K562 (cell line): ENCODE measurements around the gene TAF1B. TPM values are rescaled to one million over a fixed set of nuclear protein-coding genes. Genes with fewer than 3 reads are reported as not detected.

Experiments used
- ARID2 ChIP-seq: fragments of 450-650 bp; IDR thresholded peaks from 2 replicates; pipeline ENCODE4 v1.6.1; 2017; ENCODE audit warnings: antibody characterized with exemption, mild to moderate bottlenecking
- ASH1L ChIP-seq: fragments of 450-650 bp; IDR thresholded peaks from 2 replicates; pipeline ENCODE4 v1.6.1; 2018; ENCODE audit warnings: borderline replicate concordance, mild to moderate bottlenecking, low read depth; ENCODE audit not compliant: partially characterized antibody
- ATF2 ChIP-seq: sonication (generic); formaldehyde crosslinking; IDR thresholded peaks from 2 replicates; pipeline ENCODE4 v1.8.1; 2022; ENCODE audit warnings: missing genetic modification reagents
- CC2D1A ChIP-seq: fragments of 450-650 bp; IDR thresholded peaks from 2 replicates; pipeline ENCODE4 v1.6.1; 2017; ENCODE audit warnings: mild to moderate bottlenecking
- ELK3 ChIP-seq: fragments of 450-650 bp; formaldehyde crosslinking; IDR thresholded peaks from 2 replicates; pipeline ENCODE4 v1.4.0; 2020; ENCODE audit warnings: mild to moderate bottlenecking
- ID3 ChIP-seq, 2 experiments: fragments of 250-450 bp in 1 of 2; fragments of 450-650 bp in 1 of 2; sonication (Bioruptor Pico) in 1 of 2; IDR thresholded peaks; 2 replicates each; pipeline versions ENCODE4 v1.6.1 to v1.8.0; 2016 to 2021; ENCODE audit warnings: mild to moderate bottlenecking in 2 of 2, moderate library complexity in 2 of 2, missing compliant biosample characterization in 1 of 2, missing genetic modification characterization in 1 of 2
- MCM3 ChIP-seq: fragments of 450-650 bp; IDR thresholded peaks from 2 replicates; pipeline ENCODE4 v1.6.1; 2016
- MXD1 ChIP-seq: fragments of 250-450 bp; sonication (Bioruptor Pico); IDR thresholded peaks from 2 replicates; pipeline ENCODE4 v1.8.0; 2021; ENCODE audit warnings: borderline replicate concordance, mild to moderate bottlenecking, moderate library complexity; ENCODE audit not compliant: poor library complexity, severe bottlenecking
- NEUROD1 ChIP-seq: fragments of 150-350 bp; IDR thresholded peaks from 2 replicates; pipeline ENCODE4 v1.6.1; 2014; ENCODE audit warnings: borderline replicate concordance, low read length, low read depth; ENCODE audit not compliant: partially characterized antibody
- PCBP2 ChIP-seq: fragments of 200-400 bp; formaldehyde crosslinking; IDR thresholded peaks from 2 replicates; pipeline ENCODE4 v1.6.1; 2018; ENCODE audit warnings: low read length, low read depth, mild to moderate bottlenecking, moderate library complexity; ENCODE audit not compliant: poor library complexity, severe bottlenecking
- ZBTB12 ChIP-seq: fragments of 250-450 bp; sonication (Bioruptor Pico); IDR thresholded peaks from 2 replicates; pipeline ENCODE4 v1.4.0; 2020
- ZBTB7A ChIP-seq: IDR thresholded peaks from 2 replicates; pipeline ENCODE4 v1.6.1; 2011; ENCODE audit warnings: low read depth, mild to moderate bottlenecking, low read length, moderate library complexity, borderline replicate concordance; ENCODE audit not compliant: control insufficient read depth
- ZC3H4 ChIP-seq: sonication (generic); formaldehyde crosslinking; IDR thresholded peaks from 2 replicates; pipeline ENCODE4 v1.9.0; 2021; ENCODE audit warnings: missing genetic modification reagents, borderline replicate concordance
- ZHX1 ChIP-seq: fragments of 150-350 bp; conservative IDR thresholded peaks from 2 replicates; pipeline ENCODE4 v1.6.1; 2014; ENCODE audit warnings: low read length
- ZNF121 ChIP-seq: sonication (generic); formaldehyde crosslinking; conservative IDR thresholded peaks from 2 replicates; pipeline ENCODE4 v1.8.0; 2022; ENCODE audit warnings: missing genetic modification reagents
- ZNF696 ChIP-seq: fragments of 250-450 bp; sonication (Bioruptor Pico); conservative IDR thresholded peaks from 2 replicates; pipeline ENCODE4 v1.4.0; 2020; ENCODE audit warnings: mild to moderate bottlenecking, moderate library complexity
- ZNF76 ChIP-seq: fragments of 250-450 bp; sonication (Bioruptor Pico); IDR thresholded peaks from 2 replicates; pipeline ENCODE4 v1.4.0; 2020; ENCODE audit warnings: mild to moderate bottlenecking, moderate library complexity, borderline replicate concordance
- ZNF830 ChIP-seq: fragments of 250-450 bp; sonication (Bioruptor Pico); IDR thresholded peaks from 2 replicates; pipeline ENCODE4 v1.5.0; 2021; ENCODE audit warnings: mild to moderate bottlenecking
- polyA plus RNA-seq, 8 experiments: library from polyadenylated mRNA; depleted of rRNA in 4 of 8; stranded (reverse) in 5 of 8; unstranded in 3 of 8; fragments of >200 nt; fragmentation: Nextera tagmentation in 2 of 8; fragmentation: Illumina TruSeq in 1 of 8; extraction: Ambion mirVana in 2 of 8; extraction: Trizol in 1 of 8; gene quantifications; 2 replicates each; pipeline versions ENCODE4 v1.2.1 to v1.2.3, GENCODE V29; 2011 to 2014; ENCODE audit warnings: inconsistent platforms in 1 of 8, missing spikeins in 1 of 8
- total RNA-seq, 7 experiments: library from RNA; depleted of rRNA in 6 of 7; stranded (reverse); fragments of >200 nt in 6 of 7; fragmentation: Illumina TruSeq in 2 of 7; extraction: Trizol in 2 of 7; gene quantifications; 2 replicates each; pipeline versions ENCODE4 v1.2.1 to v1.2.3, GENCODE V29; 2011 to 2021; ENCODE audit warnings: low replicate concordance in 1 of 7

TAF1B gene
- total and polyA plus RNA-seq, 9 of the 15 experiments (the other 6 are each of a cell fraction or from before 2014, with no cell fraction given) = 8.8 to 25.1 (median 17.3) TPM

- TF ChIP-seq ZBTB7A (peak; percentile 75; the same call in 1 of the 2 replicates), NEUROD1 (peak; percentile 56), ZNF830 (CRISPR knock-in tag) (no peak), MXD1 (no peak), ELK3 (CRISPR knock-in tag) (no peak), ZNF76 (no peak), MCM3 (no peak), ATF2 (CRISPR knock-in tag) (no peak), ZNF121 (CRISPR knock-in tag) (no peak), ARID2 (peak; percentile 72; the same call in 1 of the 2 replicates), ID3 (CRISPR knock-in tag; IDR thresholded peaks at IDR 0.05) (no peak), ID3 (tag; IDR thresholded peaks at IDR 0.05) (no peak), ZHX1 (no peak), ASH1L (no peak), PCBP2 (no peak), CC2D1A (peak; percentile 61; the same call in 1 of the 2 replicates), ZBTB12 (CRISPR knock-in tag) (no peak), ZC3H4 (CRISPR knock-in tag) (no peak), ZNF696 (CRISPR knock-in tag) (no peak)
These were observed 29.8 kb upstream of the TAF1B start (continued) for GRCh38 chr2:9813312-9814128.
